Astrocyte of the spinal cord (primary cell): Measurements from ENCODE around the gene RGS6.
A peak's percentile ranks its signal among the peaks of the same experiment; 100 is the strongest.

Experiments used
- DNase-seq: peaks from one replicate; pipeline ENCODE4 v3.0.0; 2011; ENCODE audit warnings: low read depth, low spot score
- H3K4me3 ChIP-seq: 2 replicates; pipeline ENCODE4 v1.5.1; 2011; ENCODE audit warnings: low read depth, mild to moderate bottlenecking, low read length, moderate library complexity
- in situ Hi-C: cut with HindIII; loops from 2 replicates; pipeline ENCODE4 v1.10.0; 2017; ENCODE audit warnings: low sequenced_read_pairs
- TF ChIP-seq, protein P1 (sequence below): IDR thresholded peaks from 2 replicates; pipeline ENCODE4 v1.5.1; 2012; ENCODE audit warnings: low read depth, mild to moderate bottlenecking, low read length, inconsistent platforms

The RGS6 gene

DNA sequence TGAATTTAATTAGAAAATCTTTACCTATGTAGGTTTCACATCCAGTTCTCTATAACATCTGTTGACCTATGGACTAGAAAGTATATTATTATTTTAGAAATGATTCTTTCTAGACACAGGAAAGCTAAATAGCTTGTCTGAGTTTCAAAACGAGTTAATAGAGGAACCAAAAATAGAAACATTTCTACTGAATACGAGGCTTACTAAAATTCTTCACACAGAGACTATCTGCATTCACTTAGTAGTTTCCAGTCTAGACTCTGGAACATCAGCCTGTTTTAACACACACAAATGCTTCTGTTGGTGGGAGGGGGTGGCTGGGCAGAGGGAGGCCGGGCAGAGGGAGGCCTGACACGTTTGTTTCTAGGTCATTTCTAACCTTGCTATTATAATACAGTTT is 29.7 kb downstream of the RGS6 start:
- H3K4me3 ChIP-seq = no peak overlapping the region
- in situ Hi-C loops = no loop called here
- TF ChIP-seq, protein P1, sequence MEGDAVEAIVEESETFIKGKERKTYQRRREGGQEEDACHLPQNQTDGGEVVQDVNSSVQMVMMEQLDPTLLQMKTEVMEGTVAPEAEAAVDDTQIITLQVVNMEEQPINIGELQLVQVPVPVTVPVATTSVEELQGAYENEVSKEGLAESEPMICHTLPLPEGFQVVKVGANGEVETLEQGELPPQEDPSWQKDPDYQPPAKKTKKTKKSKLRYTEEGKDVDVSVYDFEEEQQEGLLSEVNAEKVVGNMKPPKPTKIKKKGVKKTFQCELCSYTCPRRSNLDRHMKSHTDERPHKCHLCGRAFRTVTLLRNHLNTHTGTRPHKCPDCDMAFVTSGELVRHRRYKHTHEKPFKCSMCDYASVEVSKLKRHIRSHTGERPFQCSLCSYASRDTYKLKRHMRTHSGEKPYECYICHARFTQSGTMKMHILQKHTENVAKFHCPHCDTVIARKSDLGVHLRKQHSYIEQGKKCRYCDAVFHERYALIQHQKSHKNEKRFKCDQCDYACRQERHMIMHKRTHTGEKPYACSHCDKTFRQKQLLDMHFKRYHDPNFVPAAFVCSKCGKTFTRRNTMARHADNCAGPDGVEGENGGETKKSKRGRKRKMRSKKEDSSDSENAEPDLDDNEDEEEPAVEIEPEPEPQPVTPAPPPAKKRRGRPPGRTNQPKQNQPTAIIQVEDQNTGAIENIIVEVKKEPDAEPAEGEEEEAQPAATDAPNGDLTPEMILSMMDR = no peak
- no peak for DNase-seq

DNA sequence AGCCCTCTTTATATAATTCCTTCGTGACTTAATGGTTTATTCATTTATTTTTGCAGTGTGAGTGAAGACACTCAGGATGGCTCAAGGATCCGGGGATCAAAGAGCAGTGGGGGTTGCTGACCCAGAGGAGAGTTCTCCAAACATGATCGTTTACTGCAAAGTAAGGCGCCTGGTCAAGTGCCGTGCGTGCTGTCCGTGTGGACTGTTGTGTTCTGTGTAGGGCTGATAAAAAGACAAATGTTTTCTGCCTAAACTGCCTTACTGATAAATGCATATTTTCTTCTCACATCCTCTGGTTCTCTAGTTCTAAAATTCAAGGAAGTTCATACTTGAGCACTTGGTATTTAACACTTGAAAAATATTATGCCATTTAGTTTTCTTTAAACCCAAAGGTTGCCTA is 32.5 kb downstream of the RGS6 start:
- TF ChIP-seq, protein P1 = no peak
- no peak for DNase-seq

DNA sequence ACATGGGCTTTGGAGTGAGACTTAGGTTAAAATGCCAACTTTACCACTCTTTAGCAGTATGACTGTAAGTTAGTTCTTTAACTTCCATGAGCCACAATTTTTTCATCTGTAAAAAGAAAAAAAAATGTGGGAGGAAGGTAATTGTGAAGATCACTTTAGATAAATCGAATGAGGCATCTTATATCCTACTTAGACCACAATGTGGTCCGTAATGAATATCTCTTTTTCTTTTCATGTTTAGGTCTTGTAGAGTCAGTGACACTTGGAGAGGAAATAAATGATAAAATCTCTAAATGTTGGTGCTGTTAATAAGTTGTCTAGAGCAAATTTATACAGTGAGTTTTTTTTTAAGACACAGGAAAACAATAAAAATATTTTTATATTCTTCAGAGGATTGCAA is 34.3 kb downstream of the RGS6 start:
- no peak for DNase-seq
- TF ChIP-seq, protein P1 = no peak
- no peak overlapping the region for H3K4me3 ChIP-seq
- in situ Hi-C loops = no loop called here

More for the DNA sequence above, 32.5 kb downstream of the RGS6 start:
- in situ Hi-C loops = no loop called here
- no peak overlapping the region for H3K4me3 ChIP-seq

DNA sequence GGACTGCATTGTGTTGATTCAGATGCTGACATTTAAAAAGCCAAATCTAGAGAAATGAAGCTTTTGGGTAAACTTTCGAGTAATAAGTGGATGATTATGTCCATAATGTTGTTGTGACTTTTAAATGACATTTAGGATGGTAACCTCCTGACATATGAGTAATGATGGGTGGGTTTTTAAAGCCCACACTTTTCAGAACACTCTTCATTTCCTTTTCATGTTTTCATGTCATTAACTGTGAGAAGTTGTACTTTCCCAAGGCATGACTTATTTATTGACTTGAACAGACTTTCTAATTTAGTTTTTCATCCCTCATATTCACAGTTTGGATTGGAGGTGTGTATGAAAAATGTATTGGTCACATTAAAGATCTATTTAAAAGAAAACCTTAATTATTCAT is 35.5 kb downstream of the RGS6 start:
- TF ChIP-seq, protein P1 = no peak
- no peak overlapping the region for H3K4me3 ChIP-seq
- DNase-seq = no peak
- in situ Hi-C loops = no loop called here

DNA sequence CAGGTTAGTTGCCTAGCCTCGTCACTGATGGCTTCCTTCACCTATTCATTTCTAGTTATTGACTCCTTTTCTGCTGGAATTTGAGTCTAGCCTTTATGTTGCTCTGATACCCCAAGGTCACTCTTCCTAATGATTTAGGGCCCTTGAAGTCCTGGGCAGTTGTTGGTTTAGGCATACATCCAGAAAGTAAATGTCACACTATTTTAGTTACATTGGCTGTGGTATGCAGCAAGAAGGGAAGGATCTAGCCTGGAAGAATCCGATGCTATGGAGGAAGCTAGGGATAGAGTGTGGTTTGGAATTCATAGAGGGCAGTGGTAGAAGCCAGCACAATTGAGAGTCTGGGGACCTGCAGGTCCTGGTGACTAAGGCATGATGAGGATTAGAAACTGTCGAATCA is 38.0 kb downstream of the RGS6 start:
- DNase-seq = no peak
- TF ChIP-seq, protein P1 = no peak
- no peak overlapping the region for H3K4me3 ChIP-seq
- in situ Hi-C loops = no loop called here

DNA sequence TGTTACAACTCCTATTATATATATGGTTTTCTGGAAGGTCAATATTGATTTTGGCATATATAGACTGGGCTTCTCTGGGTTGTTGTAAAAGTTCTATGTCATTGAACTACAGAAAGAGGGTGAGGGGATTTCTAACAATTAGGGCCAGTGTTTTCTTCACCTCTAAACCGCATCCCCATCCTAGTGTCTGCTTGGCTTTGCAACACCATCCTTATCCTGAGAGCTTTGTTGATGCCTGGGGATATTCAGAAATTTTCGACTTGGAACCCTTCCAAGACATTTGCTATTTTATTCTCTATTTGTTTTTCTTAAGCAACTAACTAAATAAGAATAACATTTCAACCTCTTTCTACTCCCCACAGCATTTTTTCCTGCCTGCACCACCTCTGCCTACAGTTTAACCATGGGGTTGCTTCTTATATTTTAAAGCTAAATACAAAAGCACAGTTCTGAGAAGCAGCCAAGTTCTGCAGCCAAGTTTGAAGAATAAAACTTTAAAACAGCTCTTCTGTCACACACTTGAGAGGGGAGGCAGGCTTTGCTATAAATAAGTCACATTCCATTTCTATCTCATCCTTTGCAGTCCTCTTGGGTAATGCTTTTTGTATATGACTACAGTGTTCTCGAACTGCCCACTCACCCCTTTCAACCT is 53.4 kb downstream of the RGS6 start:
- H3K4me3 ChIP-seq = no peak overlapping the region
- DNase-seq = peak; percentile 1
- in situ Hi-C loops = no loop called here
- TF ChIP-seq, protein P1 = no peak
